Astrocyte of the cerebellum (primary cell): Measurements from ENCODE around the gene FASTK.

Source experiments
- DNase-seq: peaks from one replicate; pipeline ENCODE4 v3.0.0-alpha.2; 2011; ENCODE audit warnings: low read depth
- H3K4me3 ChIP-seq: 2 replicates; pipeline ENCODE4 v1.5.1; 2011; ENCODE audit warnings: mild to moderate bottlenecking, low read depth, low read length, moderate library complexity
- CTCF ChIP-seq: IDR thresholded peaks from 2 replicates; pipeline ENCODE4 v1.5.1; 2012; ENCODE audit warnings: low read length, low read depth, moderate library complexity, mild to moderate bottlenecking; ENCODE audit errors: missing control alignments
- in situ Hi-C: cut with HindIII; loops from 2 replicates; pipeline ENCODE4 v1.10.0; 2017; ENCODE audit warnings: low sequenced_read_pairs

Gene FASTK

GRCh38 chr7:151035026-151035717 is 45.4 kb downstream of the FASTK start:
- no peak overlapping the region for H3K4me3 ChIP-seq
- no peak for TF ChIP-seq CTCF
- DNase-seq = no peak
- in situ Hi-C loops = no loop called here

- H3K4me3 ChIP-seq = no peak overlapping the region
- in situ Hi-C loops = no loop called here
- TF ChIP-seq CTCF = no peak
- no peak for DNase-seq
Measured at GRCh38 chr7:151034312-151035025, 46.1 kb downstream of the FASTK start.

GRCh38 chr7:151033864-151034249 is 46.8 kb downstream of the FASTK start:
- no peak overlapping the region for H3K4me3 ChIP-seq
- in situ Hi-C loops = no loop called here
- no peak for DNase-seq
- TF ChIP-seq CTCF = no peak

GRCh38 chr7:151032936-151033863 is 47.4 kb downstream of the FASTK start:
- H3K4me3 ChIP-seq = no peak overlapping the region
- in situ Hi-C loops = no loop called here
- peak; percentile 18 for TF ChIP-seq CTCF
- DNase-seq = no peak

GRCh38 chr7:151031011-151031410 is 49.6 kb downstream of the FASTK start:
- H3K4me3 ChIP-seq = no peak overlapping the region
- in situ Hi-C loops = no loop called here
- DNase-seq = no peak
- no peak for TF ChIP-seq CTCF

GRCh38 chr7:151028948-151029501 is 51.6 kb downstream of the FASTK start:
- peak overlapping the region; percentile 84 for H3K4me3 ChIP-seq
- no peak for DNase-seq
- TF ChIP-seq CTCF = no peak
- in situ Hi-C loops = no loop called here
